ENCODE measurements around the gene POLR1A. TPM values are rescaled to one million over a fixed set of nuclear protein-coding genes. Genes with fewer than 3 reads are reported as not detected.

POLR1A gene
- total RNA-seq, 1 donor from 2014 or later = 32.6 TPM

DNA sequence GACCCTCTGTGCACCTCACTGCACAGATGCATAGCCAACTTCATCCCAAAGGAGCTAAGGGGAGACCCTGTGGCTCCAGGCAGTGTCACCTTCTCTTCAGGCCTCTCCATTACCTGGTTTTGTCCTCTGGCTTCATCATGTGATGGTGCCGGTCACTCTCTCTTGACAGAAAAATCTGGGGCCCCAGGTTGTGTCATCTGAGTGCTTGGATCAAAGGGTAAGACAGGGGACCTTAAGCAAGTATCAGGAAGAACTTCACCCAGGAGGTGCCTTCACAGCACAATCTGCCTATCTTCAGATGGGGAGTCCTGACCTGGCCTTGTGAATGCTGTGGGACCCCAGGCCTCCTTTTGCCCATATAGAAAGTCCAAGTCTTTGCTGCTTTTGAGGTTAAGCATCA lies 104.4 kb downstream of the POLR1A start:
- H3K27ac Mint-ChIP-seq (ENCODE audit: unreplicated experiment) = no peak overlapping the region
- TF ChIP-seq, protein P1, sequence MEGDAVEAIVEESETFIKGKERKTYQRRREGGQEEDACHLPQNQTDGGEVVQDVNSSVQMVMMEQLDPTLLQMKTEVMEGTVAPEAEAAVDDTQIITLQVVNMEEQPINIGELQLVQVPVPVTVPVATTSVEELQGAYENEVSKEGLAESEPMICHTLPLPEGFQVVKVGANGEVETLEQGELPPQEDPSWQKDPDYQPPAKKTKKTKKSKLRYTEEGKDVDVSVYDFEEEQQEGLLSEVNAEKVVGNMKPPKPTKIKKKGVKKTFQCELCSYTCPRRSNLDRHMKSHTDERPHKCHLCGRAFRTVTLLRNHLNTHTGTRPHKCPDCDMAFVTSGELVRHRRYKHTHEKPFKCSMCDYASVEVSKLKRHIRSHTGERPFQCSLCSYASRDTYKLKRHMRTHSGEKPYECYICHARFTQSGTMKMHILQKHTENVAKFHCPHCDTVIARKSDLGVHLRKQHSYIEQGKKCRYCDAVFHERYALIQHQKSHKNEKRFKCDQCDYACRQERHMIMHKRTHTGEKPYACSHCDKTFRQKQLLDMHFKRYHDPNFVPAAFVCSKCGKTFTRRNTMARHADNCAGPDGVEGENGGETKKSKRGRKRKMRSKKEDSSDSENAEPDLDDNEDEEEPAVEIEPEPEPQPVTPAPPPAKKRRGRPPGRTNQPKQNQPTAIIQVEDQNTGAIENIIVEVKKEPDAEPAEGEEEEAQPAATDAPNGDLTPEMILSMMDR (IDR thresholded peaks at IDR 0.05) = no peak
- peaks cover 7% of the 10 kb centered on the region for H3K36me3 Mint-ChIP-seq (ENCODE audit: low read depth)
- H3K4me3 Mint-ChIP-seq (ENCODE audit: unreplicated experiment) = no peak overlapping the region
- peaks cover 54% of the 10 kb centered on the region for H3K4me1 Mint-ChIP-seq (ENCODE audit: low read depth)
- H3K27me3 Mint-ChIP-seq (ENCODE audit: low read depth) = no peaks in the 10 kb centered on the region
- peaks cover 21% of the 10 kb centered on the region for H3K9me3 Mint-ChIP-seq (ENCODE audit: low read depth)
- DNase-seq (ENCODE audit: low spot score) = peak; percentile 13

- TF ChIP-seq, protein P1 (IDR thresholded peaks at IDR 0.05) = no peak
- DNase-seq (ENCODE audit: low spot score) = peak; percentile 4
- no peaks in the 10 kb centered on the region for H3K27me3 Mint-ChIP-seq (ENCODE audit: low read depth)
- H3K4me3 Mint-ChIP-seq (ENCODE audit: unreplicated experiment) = peak overlapping the region; percentile 35
- H3K36me3 Mint-ChIP-seq (ENCODE audit: low read depth) = peaks cover 7% of the 10 kb centered on the region
- peak overlapping the region; percentile 94 for H3K27ac Mint-ChIP-seq (ENCODE audit: unreplicated experiment)
- H3K9me3 Mint-ChIP-seq (ENCODE audit: low read depth) = peaks cover 17% of the 10 kb centered on the region
- H3K4me1 Mint-ChIP-seq (ENCODE audit: low read depth) = peaks cover 55% of the 10 kb centered on the region
These were observed 104.8 kb downstream of the POLR1A start for GRCh38 chr2:86000938-86001312.

DNA sequence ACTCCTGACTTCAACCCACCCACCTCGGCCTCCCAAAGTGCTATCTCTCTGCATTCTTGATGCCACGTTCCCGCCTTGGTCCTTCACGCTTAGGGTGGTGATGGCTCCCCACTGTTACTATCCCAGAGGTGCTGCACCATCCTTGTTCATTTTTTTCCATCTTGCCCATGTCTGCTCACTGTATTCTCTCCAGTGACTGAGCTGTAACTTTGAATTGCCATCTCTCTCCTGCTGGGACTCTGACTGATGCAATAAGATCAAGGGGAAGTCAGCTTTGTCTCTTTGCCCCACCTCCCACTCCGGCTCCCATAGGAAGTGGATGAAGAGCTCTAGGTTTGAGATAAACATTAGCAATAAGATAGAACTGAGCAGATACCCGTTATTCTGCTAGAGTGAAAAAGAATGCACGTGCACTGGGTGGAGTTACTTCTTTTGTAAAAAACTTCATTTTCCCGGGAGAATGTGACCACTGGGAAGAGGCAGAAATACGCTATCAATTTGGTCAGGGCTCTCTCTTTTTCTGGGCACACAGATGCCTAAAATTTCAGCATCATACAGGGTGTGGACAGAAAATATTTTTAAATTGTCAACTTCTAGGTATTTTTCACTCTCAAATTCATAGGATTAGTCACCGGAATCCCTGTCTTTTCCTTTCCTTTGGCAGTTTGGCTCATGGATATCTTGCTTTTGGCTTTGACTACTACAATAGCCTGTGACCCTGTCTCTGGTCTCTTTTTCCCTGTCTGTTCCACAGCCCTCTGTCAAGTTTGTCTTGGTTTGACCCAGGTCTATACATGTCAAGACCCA lies 105.4 kb downstream of the POLR1A start:
- Mint-ChIP-seq H3K27me3 (ENCODE audit: low read depth) (no peaks in the 10 kb centered on the region), H3K4me3 (ENCODE audit: unreplicated experiment) (peak overlapping the region; percentile 11), H3K36me3 (ENCODE audit: low read depth) (peaks cover 7% of the 10 kb centered on the region), H3K9me3 (ENCODE audit: low read depth) (peaks cover 13% of the 10 kb centered on the region), H3K27ac (ENCODE audit: unreplicated experiment) (peak overlapping the region; percentile 94), H3K4me1 (ENCODE audit: low read depth) (peaks cover 55% of the 10 kb centered on the region)
- TF ChIP-seq, protein P1 (IDR thresholded peaks at IDR 0.05) = no peak
- peak; percentile 22 for DNase-seq (ENCODE audit: low spot score)

GRCh38 chr2:85999061-85999831 lies 106.4 kb downstream of the POLR1A start:
- Mint-ChIP-seq H3K4me1 (ENCODE audit: low read depth) (peaks cover 62% of the 10 kb centered on the region), H3K27me3 (ENCODE audit: low read depth) (no peaks in the 10 kb centered on the region), H3K9me3 (ENCODE audit: low read depth) (peaks cover 7% of the 10 kb centered on the region), H3K36me3 (ENCODE audit: low read depth) (peaks cover 2% of the 10 kb centered on the region), H3K4me3 (ENCODE audit: unreplicated experiment) (peak overlapping the region; percentile 49), H3K27ac (ENCODE audit: unreplicated experiment) (peak overlapping the region; percentile 94)
- TF ChIP-seq, protein P1 (IDR thresholded peaks at IDR 0.05) = no peak
- peak; percentile 40 for DNase-seq (ENCODE audit: low spot score)

Measured in chondrocyte (in vitro differentiated cells).